Activated naive CD8-positive, alpha-beta T cell treated with anti-CD3 and anti-CD28 coated beads, Interleukin-2, amount 50 U/mL, for 24 hours (primary cell): ENCODE results near the gene LIMCH1.
"Not testable (repeated sequence)": the region's sequence is repeated elsewhere in the genome, so short reads cannot be mapped to it uniquely, and the experiment has no call there.

Experiments used
- ATAC-seq: fragments of 150-1000 bp; cut with Tn5 transposase; one replicate; pipeline ENCODE4 v1.10.0; 2021
- DNase-seq: peaks from one replicate; pipeline ENCODE4 v3.0.0; 2021
- H3K27ac Mint-ChIP-seq: one replicate; pipeline ENCODE4 v1.8.0; 2021; ENCODE audit warnings: mild to moderate bottlenecking, mixed read lengths
- H3K27me3 Mint-ChIP-seq: one replicate; pipeline ENCODE4 v1.8.0; 2021; ENCODE audit warnings: mixed read lengths
- H3K36me3 Mint-ChIP-seq: one replicate; pipeline ENCODE4 v1.8.0; 2021; ENCODE audit warnings: low read depth, mixed read lengths
- H3K4me1 Mint-ChIP-seq: one replicate; pipeline ENCODE4 v1.8.0; 2021; ENCODE audit warnings: mixed read lengths
- H3K4me3 Mint-ChIP-seq: one replicate; pipeline ENCODE4 v1.8.0; 2021; ENCODE audit warnings: mild to moderate bottlenecking, moderate library complexity, mixed read lengths
- H3K9me3 Mint-ChIP-seq: one replicate; pipeline ENCODE4 v1.8.0; 2021; ENCODE audit warnings: mixed read lengths

Gene LIMCH1, protein sequence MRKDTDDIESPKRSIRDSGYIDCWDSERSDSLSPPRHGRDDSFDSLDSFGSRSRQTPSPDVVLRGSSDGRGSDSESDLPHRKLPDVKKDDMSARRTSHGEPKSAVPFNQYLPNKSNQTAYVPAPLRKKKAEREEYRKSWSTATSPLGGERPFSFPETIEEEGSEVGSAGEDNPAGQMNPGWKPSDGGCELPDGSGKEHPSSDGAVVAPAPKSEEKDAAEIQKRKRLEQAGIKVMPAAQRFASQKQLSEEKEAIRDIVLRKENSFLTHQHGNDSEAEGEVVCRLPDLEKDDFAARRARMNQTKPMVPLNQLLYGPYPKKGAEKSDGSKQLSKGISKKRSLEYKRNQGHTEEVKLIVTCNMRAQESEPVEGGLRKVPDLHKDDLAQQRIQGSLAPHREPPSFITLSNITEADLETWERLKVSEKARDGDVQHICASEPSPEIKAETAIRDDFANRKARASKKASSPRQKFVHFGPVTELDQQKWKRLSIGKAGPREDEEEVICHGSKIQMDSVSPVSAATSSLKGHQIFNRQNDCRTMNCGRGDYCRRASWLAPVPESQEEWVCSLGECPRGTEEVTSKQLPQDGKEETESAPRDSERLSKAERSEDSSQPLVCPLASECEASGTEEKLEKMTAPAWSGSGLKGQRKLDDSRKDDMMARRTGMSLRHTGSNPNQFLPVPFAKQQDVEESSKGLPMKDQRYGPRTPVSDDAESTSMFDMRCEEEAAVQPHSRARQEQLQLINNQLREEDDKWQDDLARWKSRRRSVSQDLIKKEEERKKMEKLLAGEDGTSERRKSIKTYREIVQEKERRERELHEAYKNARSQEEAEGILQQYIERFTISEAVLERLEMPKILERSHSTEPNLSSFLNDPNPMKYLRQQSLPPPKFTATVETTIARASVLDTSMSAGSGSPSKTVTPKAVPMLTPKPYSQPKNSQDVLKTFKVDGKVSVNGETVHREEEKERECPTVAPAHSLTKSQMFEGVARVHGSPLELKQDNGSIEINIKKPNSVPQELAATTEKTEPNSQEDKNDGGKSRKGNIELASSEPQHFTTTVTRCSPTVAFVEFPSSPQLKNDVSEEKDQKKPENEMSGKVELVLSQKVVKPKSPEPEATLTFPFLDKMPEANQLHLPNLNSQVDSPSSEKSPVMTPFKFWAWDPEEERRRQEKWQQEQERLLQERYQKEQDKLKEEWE (N-terminal part only)

DNA sequence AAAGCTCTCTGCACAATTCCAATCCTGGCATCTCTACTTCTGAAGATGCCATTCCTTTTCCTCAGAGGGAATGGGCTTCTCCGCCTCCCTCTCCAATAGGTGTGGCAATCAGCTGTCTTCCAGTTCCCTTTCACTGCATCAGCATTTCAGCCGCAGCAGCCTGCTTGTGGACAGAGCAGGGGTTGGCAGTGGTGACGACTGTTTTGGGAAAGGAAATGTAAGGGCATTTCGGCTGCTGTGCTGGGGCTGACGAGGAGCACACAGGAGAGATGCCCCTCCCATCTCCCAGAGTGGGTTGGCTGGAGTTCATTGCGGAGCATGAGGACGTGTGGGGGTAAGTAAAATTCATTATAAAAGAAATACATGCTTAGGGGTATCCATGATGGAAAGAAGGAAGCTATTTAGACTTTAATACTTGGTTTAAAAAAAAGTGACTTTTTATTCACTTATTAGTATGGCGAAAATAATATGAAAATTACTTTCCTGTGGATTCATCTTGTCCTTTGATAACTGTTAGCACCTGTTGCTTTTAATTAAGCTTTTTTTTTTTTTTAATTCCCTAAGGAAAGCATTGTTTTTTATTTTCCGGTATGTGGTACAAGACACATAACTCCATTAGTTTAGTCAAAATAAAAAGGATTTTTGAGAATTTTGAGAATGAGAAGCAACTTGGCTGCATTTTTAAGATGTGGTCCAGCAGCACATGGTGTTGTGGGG is at the start of gene LIMCH1:
LIMCH1 (plus strand) TSS at position 141 of the 717 bp plus-strand sequence. CDS start 67,839 bp downstream, outside the sequence.
- no peaks in the 10 kb centered on the region for H3K36me3 Mint-ChIP-seq
- no peak within 1 kb of the TSS for H3K4me3 Mint-ChIP-seq
- no peaks in the 10 kb centered on the region for H3K4me1 Mint-ChIP-seq
- no peak for DNase-seq
- no peaks in the 10 kb centered on the region for H3K9me3 Mint-ChIP-seq
- no peak for ATAC-seq
- peaks cover 4% of the 10 kb centered on the region for H3K27me3 Mint-ChIP-seq
- H3K27ac Mint-ChIP-seq = no peak within 1 kb of the TSS

DNA sequence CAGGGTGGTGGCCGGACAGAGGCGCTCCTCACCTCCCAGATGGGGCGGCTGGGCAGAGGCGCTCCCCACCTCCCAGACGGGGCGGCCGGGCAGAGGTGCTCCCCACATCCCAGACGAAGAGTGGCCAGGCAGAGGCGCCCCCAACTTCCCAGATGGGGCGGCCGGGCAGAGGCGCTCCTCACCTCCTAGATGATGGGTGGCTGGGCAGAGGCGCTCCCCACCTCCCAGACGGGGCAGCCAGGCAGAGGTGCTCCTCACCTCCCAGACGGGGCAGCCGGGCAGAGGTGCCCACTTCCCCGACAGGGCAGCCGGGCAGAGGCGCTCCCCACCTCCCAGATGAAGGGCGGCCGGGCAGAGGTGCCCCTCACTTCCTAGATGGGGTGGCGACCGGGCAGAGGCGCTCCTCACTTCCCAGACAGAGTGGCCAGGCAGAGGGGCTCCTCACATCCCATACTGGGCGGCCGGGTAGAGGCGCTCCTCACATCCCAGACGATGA is 46.8 kb upstream of the LIMCH1 start:
- not testable (repeated sequence) for H3K27ac Mint-ChIP-seq, H3K9me3 Mint-ChIP-seq, H3K4me1 Mint-ChIP-seq, DNase-seq, H3K36me3 Mint-ChIP-seq, H3K27me3 Mint-ChIP-seq, ATAC-seq, H3K4me3 Mint-ChIP-seq

DNA sequence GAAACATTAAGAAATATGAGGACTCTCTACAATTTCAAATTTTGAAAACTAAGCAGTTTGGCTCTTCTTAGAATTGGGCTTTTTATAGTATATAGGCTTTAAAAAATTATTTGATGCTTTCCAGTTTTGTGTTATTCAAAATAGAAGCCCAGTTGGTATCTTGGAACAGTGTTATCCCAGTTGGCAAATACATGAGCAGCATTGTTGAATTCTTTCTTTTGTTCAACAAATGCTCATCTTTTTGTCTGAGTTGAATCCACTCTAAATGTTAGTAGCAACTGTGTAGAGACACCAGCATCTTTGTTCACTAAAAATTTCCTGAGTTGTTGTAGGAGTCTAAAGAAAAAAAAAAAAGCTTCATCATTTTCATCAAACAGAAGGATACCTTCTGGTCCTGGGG is 41.0 kb upstream of the LIMCH1 start:
- no peak for ATAC-seq
- H3K4me3 Mint-ChIP-seq = no peak overlapping the region
- H3K9me3 Mint-ChIP-seq = peaks cover 4% of the 10 kb centered on the region
- DNase-seq = no peak
- no peak overlapping the region for H3K27ac Mint-ChIP-seq
- H3K36me3 Mint-ChIP-seq = no peaks in the 10 kb centered on the region
- no peaks in the 10 kb centered on the region for H3K4me1 Mint-ChIP-seq
- no peaks in the 10 kb centered on the region for H3K27me3 Mint-ChIP-seq

DNA sequence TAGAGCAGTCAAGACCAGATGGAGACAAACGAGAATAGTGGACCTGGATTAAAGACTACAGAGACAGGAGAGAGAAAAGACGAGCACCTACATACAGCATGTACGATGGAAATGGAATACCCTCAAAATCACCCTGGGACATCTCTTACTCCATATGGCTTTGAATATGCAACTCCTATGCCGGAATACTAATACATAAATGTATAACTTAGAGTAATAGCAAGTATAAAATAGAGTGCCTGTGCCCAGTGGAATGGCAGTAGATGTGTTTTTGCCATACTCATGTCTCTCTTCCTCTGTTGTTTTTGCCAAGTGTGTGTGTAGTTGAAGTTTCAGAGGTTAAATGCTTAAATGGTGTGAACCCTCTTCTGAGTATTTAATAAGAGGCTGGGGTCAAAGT is 39.8 kb upstream of the LIMCH1 start:
- H3K9me3 Mint-ChIP-seq = peaks cover 11% of the 10 kb centered on the region
- ATAC-seq (no peak), DNase-seq (no peak)
- no peaks in the 10 kb centered on the region for H3K27me3 Mint-ChIP-seq
- H3K36me3 Mint-ChIP-seq = no peaks in the 10 kb centered on the region
- H3K27ac Mint-ChIP-seq = no peak overlapping the region
- no peak overlapping the region for H3K4me3 Mint-ChIP-seq
- no peaks in the 10 kb centered on the region for H3K4me1 Mint-ChIP-seq

DNA sequence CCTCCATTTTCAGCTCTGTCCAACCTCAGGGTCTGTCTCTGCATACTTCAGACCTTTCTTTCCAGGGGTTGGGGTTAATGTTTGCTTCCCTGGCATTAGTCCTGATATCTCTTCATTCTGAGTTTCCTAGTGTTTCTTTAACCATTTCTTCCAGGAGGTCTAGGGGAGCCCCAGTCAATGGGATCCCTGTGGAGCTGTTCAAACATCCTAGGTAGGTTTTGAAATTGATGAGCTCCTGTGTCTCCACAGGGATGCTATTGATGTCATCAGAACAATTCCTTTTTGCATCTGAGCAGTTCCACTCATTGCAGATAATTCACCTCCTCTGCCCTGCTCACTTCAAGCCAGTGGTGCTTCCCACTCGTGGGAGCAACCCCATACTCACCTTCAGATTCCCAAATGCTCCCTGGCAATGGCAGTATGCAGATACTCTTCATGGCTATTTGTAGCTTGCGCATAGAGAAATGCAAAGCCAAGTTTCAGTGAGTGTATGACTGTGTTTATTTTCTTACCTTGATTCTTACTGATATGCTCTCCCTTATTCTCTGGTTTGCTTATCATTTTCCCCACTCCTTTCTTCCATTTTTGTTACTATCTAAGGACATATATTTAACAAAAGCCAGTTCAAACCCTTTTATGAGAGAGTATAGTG is 33.7 kb upstream of the LIMCH1 start:
- Mint-ChIP-seq H3K27me3 (no peaks in the 10 kb centered on the region), H3K36me3 (no peaks in the 10 kb centered on the region), H3K4me3 (no peak overlapping the region), H3K9me3 (peaks cover 8% of the 10 kb centered on the region), H3K27ac (no peak overlapping the region), H3K4me1 (no peaks in the 10 kb centered on the region)
- ATAC-seq = no peak
- DNase-seq = no peak

DNA sequence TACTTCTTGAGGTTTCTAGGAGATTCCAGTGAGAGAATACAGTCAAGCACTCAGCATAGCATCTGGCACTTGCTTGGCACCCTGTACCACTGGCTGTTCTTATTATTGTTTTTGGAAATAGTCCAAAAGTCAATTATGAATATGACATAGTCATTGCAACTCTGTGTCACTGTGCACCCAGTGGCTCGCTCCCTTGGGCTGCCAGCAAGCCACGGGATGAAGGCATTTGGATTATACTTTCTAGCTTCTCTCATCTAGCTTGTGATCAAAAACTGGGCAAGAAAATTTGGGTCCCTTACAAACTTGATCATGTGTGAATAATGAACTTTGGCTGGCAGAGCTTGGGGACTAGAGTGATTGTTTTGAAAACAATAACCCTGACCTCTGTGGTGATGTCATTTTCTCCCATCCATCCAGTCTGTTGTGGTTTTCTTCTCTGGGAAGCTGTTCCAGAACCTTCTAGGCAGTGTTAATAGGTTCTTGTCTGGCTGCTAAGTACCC is 32.7 kb upstream of the LIMCH1 start:
- Mint-ChIP-seq H3K27ac (no peak overlapping the region), H3K9me3 (peaks cover 8% of the 10 kb centered on the region), H3K36me3 (no peaks in the 10 kb centered on the region), H3K4me1 (no peaks in the 10 kb centered on the region), H3K4me3 (no peak overlapping the region), H3K27me3 (no peaks in the 10 kb centered on the region)
- no peak for DNase-seq
- no peak for ATAC-seq

DNA sequence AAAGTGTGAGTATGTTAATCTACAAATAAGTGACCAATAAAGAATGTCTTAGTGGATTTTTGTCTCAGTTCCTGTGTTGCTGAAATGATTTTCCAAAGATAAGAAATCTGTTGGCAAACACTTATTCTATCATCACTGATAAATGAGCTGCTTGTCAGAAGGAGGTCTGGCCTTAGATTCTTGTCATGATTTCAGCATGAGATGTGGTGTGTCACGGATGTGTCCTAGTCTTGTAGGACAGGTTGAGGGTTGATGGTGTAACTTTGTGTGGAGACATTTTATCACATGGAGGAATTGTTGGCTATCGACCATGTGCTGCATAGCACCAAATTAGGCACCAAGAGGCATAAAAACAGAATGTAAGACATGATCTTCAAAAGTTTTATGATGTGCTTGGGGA is 31.8 kb upstream of the LIMCH1 start:
- no peaks in the 10 kb centered on the region for H3K4me1 Mint-ChIP-seq

DNA sequence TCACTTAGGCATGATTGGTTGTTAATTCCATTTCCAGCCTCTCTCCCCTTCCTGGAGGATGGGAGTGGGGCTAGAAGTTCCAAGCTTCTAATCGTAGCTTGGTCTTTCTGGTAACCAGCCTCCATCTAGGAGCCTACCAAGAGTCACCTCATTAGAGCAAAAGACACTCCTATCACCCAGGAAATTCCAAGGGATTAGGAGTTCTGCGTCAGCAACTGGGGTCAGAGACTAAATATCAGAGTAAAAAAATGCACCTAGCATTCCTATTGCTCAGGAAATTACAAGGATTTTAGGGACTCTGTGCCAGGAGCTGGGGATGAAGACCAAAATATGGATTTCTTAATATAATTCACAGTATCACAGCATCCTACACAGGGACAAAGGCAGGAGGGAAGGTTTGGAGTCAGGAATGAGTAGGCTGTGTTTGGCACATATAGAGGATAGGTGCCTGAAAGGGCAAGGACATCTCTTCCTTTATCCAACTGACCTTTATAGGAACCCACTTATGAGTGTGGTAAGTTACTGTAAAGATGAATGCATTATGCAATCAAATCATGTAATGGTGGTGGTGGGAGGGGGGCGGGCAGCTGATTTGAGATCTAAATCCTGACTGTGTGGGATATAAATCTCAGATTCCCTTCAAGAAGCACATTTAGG is 30.5 kb upstream of the LIMCH1 start:
- Mint-ChIP-seq H3K36me3 (no peaks in the 10 kb centered on the region), H3K9me3 (peaks cover 3% of the 10 kb centered on the region), H3K27me3 (no peaks in the 10 kb centered on the region), H3K27ac (no peak overlapping the region), H3K4me1 (no peaks in the 10 kb centered on the region), H3K4me3 (no peak overlapping the region)
- DNase-seq (no peak), ATAC-seq (no peak)

More for the DNA sequence above, 31.8 kb upstream of the LIMCH1 start:
- H3K4me3 Mint-ChIP-seq = no peak overlapping the region
- H3K27ac Mint-ChIP-seq = no peak overlapping the region
- no peaks in the 10 kb centered on the region for H3K27me3 Mint-ChIP-seq
- peaks cover 8% of the 10 kb centered on the region for H3K9me3 Mint-ChIP-seq
- no peaks in the 10 kb centered on the region for H3K36me3 Mint-ChIP-seq
- DNase-seq (no peak), ATAC-seq (no peak)

DNA sequence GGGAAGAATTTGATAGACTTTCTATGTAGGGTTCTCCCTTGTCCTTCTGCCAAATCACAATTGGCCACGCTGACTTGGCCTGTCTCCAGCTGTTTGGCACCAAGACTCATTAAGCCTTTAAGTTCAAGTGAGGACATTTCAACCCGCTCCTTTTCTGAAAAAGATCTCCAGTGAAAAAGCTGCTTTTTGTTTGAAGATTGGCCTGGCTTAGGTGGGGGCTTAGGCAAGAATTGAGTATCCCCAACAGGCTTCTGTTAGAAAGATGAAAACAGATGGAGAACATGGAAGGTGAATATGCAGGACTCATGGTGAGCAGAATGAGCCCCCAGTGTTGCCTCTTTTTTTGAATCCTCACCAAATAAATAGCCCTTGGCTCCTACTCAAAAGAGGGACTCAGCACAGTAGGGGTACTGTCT is 28.5 kb upstream of the LIMCH1 start:
- H3K4me3 Mint-ChIP-seq = no peak overlapping the region
- no peak for ATAC-seq
- H3K27me3 Mint-ChIP-seq = no peaks in the 10 kb centered on the region
- no peak for DNase-seq
- H3K4me1 Mint-ChIP-seq = no peaks in the 10 kb centered on the region
- no peaks in the 10 kb centered on the region for H3K36me3 Mint-ChIP-seq
- H3K9me3 Mint-ChIP-seq = no peaks in the 10 kb centered on the region
- no peak overlapping the region for H3K27ac Mint-ChIP-seq

DNA sequence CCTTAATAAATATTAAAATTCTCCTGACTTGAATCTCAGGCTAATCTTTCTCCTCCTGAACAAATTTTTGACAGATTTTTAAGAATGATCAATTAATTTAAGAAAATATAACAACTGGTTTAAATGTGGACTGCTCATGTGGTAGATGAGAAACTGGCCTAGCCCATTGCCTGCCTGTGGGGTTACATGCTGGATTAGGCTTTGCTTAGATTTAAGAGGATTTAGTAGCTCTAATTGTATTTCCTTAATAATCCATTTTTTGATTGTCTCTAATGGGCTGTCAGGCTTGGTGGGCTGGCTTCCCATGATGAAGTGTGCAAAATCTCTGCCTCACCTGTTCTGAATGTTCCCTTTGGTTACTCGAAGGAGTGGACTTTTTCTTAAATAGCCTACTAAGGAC is 27.8 kb upstream of the LIMCH1 start:
- Mint-ChIP-seq H3K27me3 (no peaks in the 10 kb centered on the region), H3K27ac (no peak overlapping the region), H3K4me3 (no peak overlapping the region), H3K4me1 (no peaks in the 10 kb centered on the region), H3K9me3 (no peaks in the 10 kb centered on the region), H3K36me3 (no peaks in the 10 kb centered on the region)
- no peak for ATAC-seq
- DNase-seq = no peak

DNA sequence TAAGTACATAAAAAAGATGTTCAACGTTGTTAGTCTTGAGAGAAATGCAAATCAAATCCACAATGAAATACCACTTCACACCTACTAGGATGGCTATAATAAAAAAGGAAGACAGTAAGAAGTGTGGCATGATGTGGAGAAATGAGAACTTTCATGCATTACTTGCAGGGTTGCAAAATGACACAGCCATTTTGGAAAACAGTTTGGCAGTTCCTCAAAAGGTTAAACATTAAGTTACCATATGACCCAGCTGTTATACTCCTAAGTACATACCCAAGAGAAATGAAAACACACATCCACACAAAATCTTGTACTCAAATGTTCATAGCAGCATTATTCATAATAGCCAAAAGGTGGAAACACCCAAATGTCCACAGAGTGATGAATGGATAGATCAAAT is 25.8 kb upstream of the LIMCH1 start:
- Mint-ChIP-seq H3K27ac (no peak overlapping the region), H3K4me3 (no peak overlapping the region), H3K27me3 (no peaks in the 10 kb centered on the region), H3K36me3 (no peaks in the 10 kb centered on the region), H3K4me1 (no peaks in the 10 kb centered on the region), H3K9me3 (no peaks in the 10 kb centered on the region)
- no peak for ATAC-seq
- DNase-seq = no peak

DNA sequence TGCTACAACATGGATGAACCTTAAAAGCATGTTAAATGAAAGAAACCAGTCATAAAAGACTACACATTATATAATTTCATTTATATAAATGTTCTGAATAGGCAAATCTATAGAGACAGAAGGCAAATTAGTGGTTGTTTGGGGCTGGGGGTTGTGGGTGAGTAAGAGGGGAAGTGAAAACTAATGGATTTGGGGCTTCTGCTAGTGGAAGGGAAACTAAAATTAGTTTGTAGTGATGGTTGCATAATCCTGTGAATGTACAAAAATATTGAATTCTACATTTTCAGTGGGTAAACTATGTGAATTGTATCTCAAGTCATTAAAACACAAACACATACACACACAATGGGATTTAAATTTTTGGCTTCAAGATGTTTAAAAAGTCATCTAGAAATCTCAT is 25.4 kb upstream of the LIMCH1 start:
- no peak for DNase-seq
- H3K27ac Mint-ChIP-seq = no peak overlapping the region
- no peaks in the 10 kb centered on the region for H3K4me1 Mint-ChIP-seq

DNA sequence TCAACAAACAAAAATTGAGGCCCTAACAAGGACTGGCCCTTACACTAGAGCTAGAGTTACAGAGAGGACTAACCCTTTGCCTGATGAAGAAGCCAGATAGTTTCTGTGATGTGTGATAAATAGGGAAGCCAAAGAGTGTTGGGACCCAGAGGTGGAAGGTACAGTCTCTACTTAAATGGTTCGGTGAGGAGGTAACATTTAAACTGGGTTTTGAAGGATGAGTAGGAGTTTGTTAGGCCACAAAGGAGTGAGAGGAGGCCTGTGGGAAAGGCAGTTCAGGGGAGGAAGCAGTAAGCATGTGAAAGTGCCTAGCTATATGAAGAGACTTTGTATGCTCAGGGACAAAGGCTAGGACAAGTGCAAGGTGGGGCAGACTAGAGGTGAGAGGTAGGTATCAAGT is 23.8 kb upstream of the LIMCH1 start:
- Mint-ChIP-seq H3K27ac (no peak overlapping the region), H3K4me1 (no peaks in the 10 kb centered on the region), H3K4me3 (no peak overlapping the region), H3K9me3 (no peaks in the 10 kb centered on the region), H3K36me3 (no peaks in the 10 kb centered on the region), H3K27me3 (no peaks in the 10 kb centered on the region)
- no peak for DNase-seq
- no peak for ATAC-seq

More for the DNA sequence above, 25.4 kb upstream of the LIMCH1 start:
- H3K4me3 Mint-ChIP-seq = no peak overlapping the region
- no peak for ATAC-seq
- no peaks in the 10 kb centered on the region for H3K36me3 Mint-ChIP-seq
- H3K27me3 Mint-ChIP-seq = no peaks in the 10 kb centered on the region
- no peaks in the 10 kb centered on the region for H3K9me3 Mint-ChIP-seq
